HEK293T (cell line): ENCODE measurements around the gene TK2.

ENCODE experiments used
- ARNT ChIP-seq: fragments of 450-650 bp; IDR thresholded peaks from 2 replicates; pipeline ENCODE4 v1.6.1; 2017; ENCODE audit warnings: mild to moderate bottlenecking
- BHLHE40 ChIP-seq: fragments of 450-650 bp; IDR thresholded peaks from 2 replicates; pipeline ENCODE4 v1.6.1; 2016; ENCODE audit warnings: mild to moderate bottlenecking, moderate library complexity, borderline replicate concordance
- FOXK2 ChIP-seq: fragments of 450-650 bp; IDR thresholded peaks from 2 replicates; pipeline ENCODE4 v1.6.1; 2016; ENCODE audit warnings: mild to moderate bottlenecking
- NFRKB ChIP-seq: fragments of 450-650 bp; IDR thresholded peaks from 2 replicates; pipeline ENCODE4 v1.6.1; 2016; ENCODE audit warnings: mild to moderate bottlenecking, moderate library complexity

DNA sequence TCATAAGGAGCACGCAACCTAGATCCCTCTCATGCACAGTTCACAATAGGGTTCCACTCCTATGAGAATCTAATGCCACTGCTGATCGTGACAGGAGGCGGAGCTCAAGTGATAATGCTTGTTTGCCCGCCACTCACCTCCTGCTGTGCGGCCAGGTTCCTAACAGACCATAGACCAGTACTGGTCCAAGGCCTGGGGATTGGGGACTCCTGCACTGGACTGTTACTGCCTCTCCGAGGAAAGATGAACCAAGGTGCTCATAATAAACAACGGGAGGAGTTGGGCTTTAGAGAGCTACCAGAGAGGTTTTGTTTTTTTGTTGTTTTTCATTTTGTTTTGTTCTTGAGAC lies 58.2 kb downstream of the TK2 start:
- no peak for TF ChIP-seq NFRKB
- TF ChIP-seq FOXK2, result no peak
- no peak for TF ChIP-seq ARNT
- TF ChIP-seq BHLHE40, result no peak
